Measurements from ENCODE around the gene XPC. TPM values are rescaled to one million over a fixed set of nuclear protein-coding genes. Genes with fewer than 3 reads are reported as not detected.

Gene XPC
- total and polyA plus RNA-seq, 2 of the 8 experiments (the other 6 are each of a cell fraction or from before 2014, with no cell fraction given), result 8.8 to 27.3 TPM

DNA sequence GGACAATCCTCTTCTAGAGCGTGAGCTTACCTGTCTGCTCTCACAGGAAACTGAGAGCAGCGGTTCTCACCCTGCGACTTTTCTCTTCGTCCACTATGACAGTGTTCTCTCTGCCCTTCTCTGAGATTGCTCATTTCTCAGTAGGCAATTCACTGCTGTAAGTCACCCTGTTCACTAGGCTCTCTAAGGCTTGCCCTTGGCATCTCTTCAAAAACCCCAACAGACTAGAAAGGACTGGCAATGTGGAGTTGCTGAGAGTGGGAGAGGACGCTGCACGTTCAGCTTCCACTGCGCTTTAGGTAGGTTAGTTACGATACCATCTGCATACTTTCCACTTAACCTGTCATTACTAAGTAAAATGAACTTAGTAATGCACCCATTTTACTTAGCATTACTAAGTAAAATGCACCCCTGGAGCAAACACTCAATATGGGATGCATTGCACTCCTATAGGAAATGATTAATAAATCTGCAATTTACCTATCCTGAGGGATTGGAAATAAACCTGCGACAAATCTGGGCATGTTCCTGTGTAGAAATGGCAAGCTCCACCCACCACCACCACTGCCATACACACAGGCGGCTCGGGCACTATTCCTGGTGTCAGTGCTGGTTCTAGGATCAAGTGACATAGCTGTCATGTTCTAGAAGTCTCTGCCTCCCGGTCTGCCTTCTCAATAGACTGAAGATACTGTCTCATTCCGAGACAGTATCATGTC lies 21.4 kb downstream of the XPC start (continued):
- TF ChIP-seq YY1 (IDR thresholded peaks at IDR 0.05; ENCODE audit: low read depth, low read length) (no peak), JUND (IDR thresholded peaks at IDR 0.05; ENCODE audit: low read length) (no peak), SP1 (IDR thresholded peaks at IDR 0.05; ENCODE audit: low read depth, low read length) (no peak), RNF2 (IDR thresholded peaks at IDR 0.05; ENCODE audit: borderline replicate concordance, low read depth, low read length, missing control alignments, poor library complexity, severe bottlenecking) (no peak), EZH2 (IDR thresholded peaks at IDR 0.05; ENCODE audit: low read depth, low read length, severe bottlenecking) (no peak), TAF7 (optimal IDR thresholded peaks at IDR 0.05; ENCODE audit: borderline replicate concordance, low read depth, low read length) (no peak)
- TF ChIP-seq, protein P1, sequence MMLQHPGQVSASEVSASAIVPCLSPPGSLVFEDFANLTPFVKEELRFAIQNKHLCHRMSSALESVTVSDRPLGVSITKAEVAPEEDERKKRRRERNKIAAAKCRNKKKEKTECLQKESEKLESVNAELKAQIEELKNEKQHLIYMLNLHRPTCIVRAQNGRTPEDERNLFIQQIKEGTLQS (IDR thresholded peaks at IDR 0.05; ENCODE audit: insufficient read depth, low read depth, low read length), result no peak

Data from H1 (cell line).